CD4-positive, CD25-positive, alpha-beta regulatory T cell (primary cell): ENCODE results near the gene MYO18B. TPM values are rescaled to one million over a fixed set of nuclear protein-coding genes. Genes with fewer than 3 reads are reported as not detected.

Experiments used
- ATAC-seq, 2 donors: fragments of 150-1000 bp; cut with Tn5 transposase; one replicate each; pipeline ENCODE4 v1.10.0; 2021; ENCODE audit warnings: low read depth in 2 of 2, moderate number of reproducible peaks in 2 of 2, moderate library complexity in 1 of 2
- DNase-seq, 3 donors: peaks; one replicate each; pipeline versions ENCODE4 v3.0.0 to v3.0.0-alpha.2; 2012 to 2022; ENCODE audit warnings: mixed read lengths in 1 of 3
- H3K27ac ChIP-seq: one replicate; pipeline ENCODE4 v1.7.0; 2013; ENCODE audit warnings: mild to moderate bottlenecking, low read length; ENCODE audit not compliant: insufficient read depth, poor library complexity, severe bottlenecking
- H3K27me3 ChIP-seq: one replicate; pipeline ENCODE4 v1.7.0; 2013; ENCODE audit warnings: low read length; ENCODE audit not compliant: control insufficient read depth, insufficient read depth
- H3K36me3 ChIP-seq: one replicate; pipeline ENCODE4 v1.7.0; 2013; ENCODE audit warnings: mild to moderate bottlenecking, low read length, moderate library complexity; ENCODE audit not compliant: control insufficient read depth, insufficient read depth
- H3K4me1 ChIP-seq: 2 replicates; pipeline ENCODE4 v1.7.0; 2013; ENCODE audit warnings: mild to moderate bottlenecking, low read length; ENCODE audit not compliant: insufficient read depth, control insufficient read depth, poor library complexity, severe bottlenecking
- H3K4me3 ChIP-seq: one replicate; pipeline ENCODE4 v1.7.0; 2013; ENCODE audit warnings: low read depth, mild to moderate bottlenecking, low read length, moderate library complexity
- H3K9me3 ChIP-seq, 2 experiments: 1 replicate in 1 of 2; 2 replicates in 1 of 2; pipeline ENCODE4 v1.7.0; 2013; ENCODE audit warnings: low read length in 2 of 2, mild to moderate bottlenecking in 1 of 2, moderate library complexity in 1 of 2; ENCODE audit not compliant: control insufficient read depth in 2 of 2
- H3K27ac Mint-ChIP-seq, 3 donors: one replicate each; pipeline ENCODE4 v1.8.0; 2020 to 2022; ENCODE audit warnings: mild to moderate bottlenecking in 3 of 3, mixed read lengths in 3 of 3, moderate library complexity in 2 of 3
- H3K27me3 Mint-ChIP-seq: one replicate; pipeline ENCODE4 v1.8.0; 2022; ENCODE audit warnings: mild to moderate bottlenecking, mixed read lengths
- H3K36me3 Mint-ChIP-seq: one replicate; pipeline ENCODE4 v1.8.0; 2020; ENCODE audit warnings: mixed read lengths
- H3K4me1 Mint-ChIP-seq, 4 donors: one replicate each; pipeline ENCODE4 v1.8.0; 2020 to 2022; ENCODE audit warnings: mixed read lengths in 4 of 4, mild to moderate bottlenecking in 1 of 4
- H3K4me3 Mint-ChIP-seq, 4 donors: one replicate each; pipeline ENCODE4 v1.8.0; 2020 to 2022; ENCODE audit warnings: mild to moderate bottlenecking in 4 of 4, mixed read lengths in 4 of 4, moderate library complexity in 3 of 4
- H3K9me3 Mint-ChIP-seq, 7 donors: one replicate each; pipeline ENCODE4 v1.8.0; 2020 to 2022; ENCODE audit warnings: mixed read lengths in 7 of 7, mild to moderate bottlenecking in 3 of 7, moderate library complexity in 2 of 7
- polyA plus RNA-seq, 4 donors: library from polyadenylated mRNA; unstranded; fragments of 300-500 nt; fragmentation: Illumina TruSeq; gene quantifications; one replicate each; pipeline ENCODE4 v1.2.3, GENCODE V29; 2021
- total RNA-seq: library from RNA; stranded (reverse); gene quantifications from one replicate; pipeline ENCODE4 v1.2.3, GENCODE V29; 2022

Gene MYO18B
- total and polyA plus RNA-seq, 5 donors from 2014 or later, result 0.27 to 0.35 TPM; not detected in 3

DNA sequence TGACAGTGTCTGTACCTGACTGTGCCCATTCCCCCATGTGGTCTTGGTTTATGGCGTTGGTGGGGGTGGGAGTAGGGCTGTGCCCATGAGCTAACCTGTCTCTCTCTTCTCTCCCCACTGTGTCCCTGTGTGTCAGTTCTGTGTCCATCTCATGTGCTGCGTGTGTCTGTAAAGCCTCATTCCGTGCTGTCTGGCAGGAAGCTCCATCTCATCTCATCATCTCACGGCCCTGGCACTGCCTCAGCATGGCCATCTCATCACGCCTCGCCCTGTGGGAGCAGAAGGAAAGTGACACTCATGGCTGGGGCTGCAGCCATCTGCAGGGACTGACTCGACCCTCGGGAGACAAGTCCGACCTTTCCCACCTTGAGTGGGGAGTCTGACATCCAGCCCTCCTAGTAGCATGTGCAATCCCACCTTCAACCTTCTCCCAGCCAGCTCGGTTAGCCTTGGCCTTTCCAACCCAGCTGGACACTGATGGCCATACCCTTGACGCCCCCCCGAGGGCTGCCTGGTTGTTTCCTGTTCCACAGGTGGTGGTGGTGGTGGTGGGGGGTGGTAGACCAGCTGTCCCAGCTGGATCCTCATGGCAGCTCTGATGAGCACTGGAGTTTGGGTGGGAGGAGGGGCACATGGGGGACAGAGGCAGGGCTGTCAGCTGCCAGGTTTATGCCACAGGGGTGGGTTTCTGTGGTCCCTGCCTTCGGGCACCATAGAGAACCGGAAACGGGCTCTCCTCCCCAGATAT, 19.0 kb downstream of the MYO18B start:
- no peak for ATAC-seq
- Histone ChIP-seq H3K36me3 (no peaks in the 10 kb centered on the region), H3K9me3 (peaks cover 4 to 6% of the 10 kb centered on the region in 2 experiments), H3K4me3 (no peak overlapping the region), H3K27ac (no peak overlapping the region), H3K4me1 (no peaks in the 10 kb centered on the region), H3K27me3 (no peaks in the 10 kb centered on the region)
- DNase-seq, result no peak
- no peak overlapping the region for H3K4me3 Mint-ChIP-seq
- H3K36me3 Mint-ChIP-seq, result peaks cover 4% of the 10 kb centered on the region
- H3K4me1 Mint-ChIP-seq, result peaks cover 0 to 4% (median 0%) of the 10 kb centered on the region in 4 donors
- H3K27me3 Mint-ChIP-seq, result no peaks in the 10 kb centered on the region
- H3K27ac Mint-ChIP-seq, result no peak overlapping the region
- peaks cover 0 to 7% (median under 1%) of the 10 kb centered on the region in 7 donors for H3K9me3 Mint-ChIP-seq

DNA sequence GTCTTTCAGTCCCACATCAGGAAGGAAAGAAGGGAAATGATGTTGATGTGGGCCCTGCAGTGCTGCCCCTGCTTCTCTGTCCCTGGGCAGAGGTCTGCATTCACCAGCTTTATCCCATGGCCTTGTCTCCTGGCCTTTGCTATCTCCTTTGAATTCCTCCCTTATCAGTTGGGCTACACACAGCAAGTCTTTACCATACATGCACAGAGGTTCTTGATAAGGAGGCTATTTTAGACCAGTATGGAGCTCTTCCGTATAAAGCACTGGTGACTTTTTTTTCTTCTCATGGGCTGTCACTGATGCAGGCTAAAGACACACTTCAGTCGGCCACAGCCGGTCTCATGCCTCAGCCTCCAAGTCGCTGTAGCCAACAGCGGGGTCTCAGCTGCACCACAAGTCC, 20.2 kb downstream of the MYO18B start:
- H3K4me1 Mint-ChIP-seq, result peaks cover 0 to 4% (median 0%) of the 10 kb centered on the region in 4 donors
- Histone ChIP-seq H3K27ac (no peak overlapping the region), H3K9me3 (peaks cover 10 to 15% of the 10 kb centered on the region in 2 experiments), H3K27me3 (no peaks in the 10 kb centered on the region), H3K4me3 (no peak overlapping the region), H3K4me1 (no peaks in the 10 kb centered on the region), H3K36me3 (no peaks in the 10 kb centered on the region)
- H3K9me3 Mint-ChIP-seq, result peaks cover 0 to 14% (median 8%) of the 10 kb centered on the region in 7 donors
- H3K4me3 Mint-ChIP-seq, result no peak overlapping the region
- no peak overlapping the region for H3K27ac Mint-ChIP-seq
- peaks cover 11% of the 10 kb centered on the region for H3K36me3 Mint-ChIP-seq
- DNase-seq (no peak), ATAC-seq (no peak)
- no peaks in the 10 kb centered on the region for H3K27me3 Mint-ChIP-seq

DNA sequence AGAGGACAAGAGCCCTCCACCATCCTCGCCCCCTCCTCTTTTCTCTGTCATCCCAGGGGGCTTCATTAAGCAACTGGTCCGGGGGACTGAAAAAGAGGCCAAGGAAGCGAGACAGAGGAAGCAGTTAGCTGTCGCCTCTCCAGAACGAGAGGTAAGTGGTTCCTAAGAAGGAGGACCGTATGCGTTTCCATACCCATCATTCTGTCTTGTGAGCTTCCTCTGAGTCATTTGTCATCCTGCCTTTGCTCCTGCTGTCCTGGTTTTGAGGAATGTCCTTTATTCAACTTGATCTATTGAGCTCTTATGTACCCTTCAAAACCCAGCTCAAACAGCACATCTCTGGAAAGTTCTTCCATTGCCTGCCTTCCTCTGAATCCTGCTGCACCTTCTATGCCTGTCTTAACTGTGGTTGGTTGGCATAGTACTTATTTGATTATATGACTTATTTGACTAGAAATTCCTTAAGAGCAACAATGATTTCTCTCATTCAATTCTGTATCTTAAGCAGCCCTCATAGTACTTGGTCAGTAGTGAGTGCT, 21.3 kb downstream of the MYO18B start:
- H3K4me3 ChIP-seq, result no peak overlapping the region
- Mint-ChIP-seq H3K36me3 (peaks cover 11% of the 10 kb centered on the region), H3K4me3 (no peak overlapping the region), H3K27me3 (no peaks in the 10 kb centered on the region), H3K9me3 (peaks cover 0 to 15% (median 8%) of the 10 kb centered on the region in 7 donors), H3K4me1 (peaks cover 0 to 4% (median 0%) of the 10 kb centered on the region in 4 donors), H3K27ac (no peak overlapping the region)
- H3K27me3 ChIP-seq, result no peaks in the 10 kb centered on the region
- peaks cover 10 to 15% of the 10 kb centered on the region in 2 experiments for H3K9me3 ChIP-seq
- DNase-seq (no peak), ATAC-seq (no peak)
- H3K36me3 ChIP-seq, result no peaks in the 10 kb centered on the region
- no peak overlapping the region for H3K27ac ChIP-seq
- no peaks in the 10 kb centered on the region for H3K4me1 ChIP-seq

DNA sequence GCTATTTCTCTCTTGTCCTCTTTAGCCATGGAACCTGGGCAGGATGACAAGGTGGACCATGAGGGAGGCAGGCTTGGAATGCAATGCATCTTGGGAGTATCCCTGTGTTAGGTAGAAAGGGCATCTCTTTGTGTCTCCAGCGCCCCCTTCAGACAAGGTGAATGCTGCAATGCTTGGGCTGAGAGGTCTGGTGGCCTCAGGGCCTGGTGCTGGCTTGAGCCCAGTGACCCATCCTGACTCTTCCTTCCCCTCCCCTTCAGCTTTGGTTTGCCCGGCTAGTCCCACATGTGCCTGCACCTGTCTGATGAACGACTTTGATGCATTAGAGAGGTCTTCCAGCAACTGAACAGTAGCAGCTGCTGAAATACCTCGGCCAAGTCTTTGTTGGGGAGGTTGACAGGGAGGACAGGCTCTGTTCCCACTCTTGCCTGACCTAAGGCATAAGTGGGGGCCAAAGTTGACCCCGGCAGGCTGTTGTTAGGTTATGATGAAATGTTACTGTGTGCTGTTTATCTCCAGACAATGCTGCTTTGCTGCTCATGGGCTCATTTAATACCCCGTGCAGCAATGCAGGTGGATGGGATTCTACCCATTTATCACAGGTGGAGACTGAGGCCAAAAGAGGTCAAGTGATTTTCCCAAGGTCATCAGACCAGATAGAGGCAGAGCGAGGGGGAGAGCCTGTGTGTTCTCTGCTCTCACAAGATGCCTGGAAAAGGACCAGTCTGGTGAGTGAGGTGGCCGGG, 22.5 kb downstream of the MYO18B start:
- ATAC-seq, result no peak
- H3K27ac Mint-ChIP-seq, result peak overlapping the region in 1 of 3 donors; percentile 52

DNA sequence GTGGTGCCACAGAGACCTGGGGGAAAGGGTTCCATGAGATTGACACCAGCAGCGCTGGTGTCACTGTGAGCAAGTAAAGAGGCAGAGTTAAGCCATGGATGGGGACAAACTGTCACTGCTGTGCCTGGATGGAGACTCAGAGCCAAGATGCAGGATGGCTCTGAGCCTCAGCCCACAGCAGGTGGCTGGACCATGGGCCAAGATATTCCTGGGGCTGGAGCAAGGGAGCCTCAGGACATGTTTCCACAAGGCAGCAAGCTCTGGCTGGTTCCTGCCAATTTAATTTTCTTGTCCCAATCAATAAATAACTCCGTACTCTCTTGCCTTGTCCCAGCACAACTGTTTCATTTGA, 23.0 kb downstream of the MYO18B start:
- ATAC-seq, result no peak
- H3K27ac ChIP-seq, result no peak overlapping the region
- H3K27me3 ChIP-seq, result no peaks in the 10 kb centered on the region
- H3K36me3 Mint-ChIP-seq, result peaks cover 11% of the 10 kb centered on the region
- H3K36me3 ChIP-seq, result no peaks in the 10 kb centered on the region
- DNase-seq, result no peak
- peaks cover 0 to 5% (median 2%) of the 10 kb centered on the region in 4 donors for H3K4me1 Mint-ChIP-seq
- peaks cover 10 to 15% of the 10 kb centered on the region in 2 experiments for H3K9me3 ChIP-seq
- H3K4me1 ChIP-seq, result no peaks in the 10 kb centered on the region
- no peak overlapping the region for H3K4me3 ChIP-seq
- no peak overlapping the region for H3K4me3 Mint-ChIP-seq
- H3K27me3 Mint-ChIP-seq, result no peaks in the 10 kb centered on the region
- no peak overlapping the region for H3K27ac Mint-ChIP-seq
- H3K9me3 Mint-ChIP-seq, result peaks cover 0 to 15% (median 9%) of the 10 kb centered on the region in 7 donors

More for the DNA sequence above, 22.5 kb downstream of the MYO18B start:
- H3K4me1 Mint-ChIP-seq, result peaks cover 0 to 5% (median 2%) of the 10 kb centered on the region in 4 donors
- H3K36me3 ChIP-seq, result no peaks in the 10 kb centered on the region
- peaks cover 10 to 15% of the 10 kb centered on the region in 2 experiments for H3K9me3 ChIP-seq
- DNase-seq, result no peak
- no peaks in the 10 kb centered on the region for H3K4me1 ChIP-seq
- peaks cover 0 to 15% (median 9%) of the 10 kb centered on the region in 7 donors for H3K9me3 Mint-ChIP-seq
- no peak overlapping the region for H3K4me3 Mint-ChIP-seq
- H3K27ac ChIP-seq, result no peak overlapping the region
- no peaks in the 10 kb centered on the region for H3K27me3 Mint-ChIP-seq
- no peak overlapping the region for H3K4me3 ChIP-seq
- H3K36me3 Mint-ChIP-seq, result peaks cover 11% of the 10 kb centered on the region
- no peaks in the 10 kb centered on the region for H3K27me3 ChIP-seq

DNA sequence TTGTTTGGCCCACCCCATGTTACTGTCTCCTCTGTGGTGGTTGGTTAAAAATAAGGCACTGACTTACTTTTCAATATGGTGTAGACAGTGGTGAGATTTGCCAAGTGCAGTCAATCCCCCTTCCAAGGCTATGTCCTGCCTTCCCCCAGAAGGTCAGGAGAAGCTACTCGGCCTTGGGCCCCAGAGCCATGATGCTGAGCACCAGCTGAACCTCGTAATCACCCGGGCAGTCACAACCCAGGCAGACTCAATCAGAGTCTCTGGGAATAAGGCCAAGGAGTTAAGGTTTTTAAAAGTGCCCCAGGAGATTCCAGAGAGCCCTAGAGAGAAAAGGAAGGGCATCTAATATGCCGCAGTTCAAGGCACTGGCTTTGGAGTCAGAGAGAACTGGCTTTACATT, 23.8 kb downstream of the MYO18B start:
- H3K9me3 ChIP-seq, result peaks cover 10 to 15% of the 10 kb centered on the region in 2 experiments
- peaks cover 11% of the 10 kb centered on the region for H3K36me3 Mint-ChIP-seq
- no peak overlapping the region for H3K4me3 ChIP-seq
- no peaks in the 10 kb centered on the region for H3K36me3 ChIP-seq
- ATAC-seq, result no peak
- no peaks in the 10 kb centered on the region for H3K27me3 Mint-ChIP-seq
- H3K27me3 ChIP-seq, result no peaks in the 10 kb centered on the region
- H3K4me1 Mint-ChIP-seq, result peaks cover 0 to 5% (median 2%) of the 10 kb centered on the region in 4 donors
- no peak overlapping the region for H3K27ac Mint-ChIP-seq
- H3K4me3 Mint-ChIP-seq, result no peak overlapping the region
- DNase-seq, result no peak
- no peak overlapping the region for H3K27ac ChIP-seq
- H3K4me1 ChIP-seq, result no peaks in the 10 kb centered on the region
- peaks cover 0 to 15% (median 9%) of the 10 kb centered on the region in 7 donors for H3K9me3 Mint-ChIP-seq

DNA sequence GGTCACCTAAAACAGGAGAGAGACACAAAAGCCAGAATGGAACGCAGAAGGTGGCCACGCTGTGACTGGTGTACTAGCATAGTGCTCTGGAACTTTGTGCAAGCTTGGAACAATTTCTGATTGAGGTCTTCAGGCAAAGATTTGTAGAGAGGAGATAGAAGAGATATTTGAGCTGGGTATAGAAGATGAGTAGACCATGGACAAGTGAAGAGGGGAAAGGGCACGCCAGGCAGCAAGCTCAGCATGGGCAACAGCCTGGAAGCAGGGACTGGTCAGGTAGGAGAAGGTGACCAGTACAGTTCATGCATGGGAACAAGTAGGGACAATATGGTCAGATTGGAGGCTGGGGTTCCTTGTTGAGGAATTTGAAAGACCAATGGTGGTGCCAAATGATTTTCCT, 24.4 kb downstream of the MYO18B start:
- H3K27me3 Mint-ChIP-seq, result no peaks in the 10 kb centered on the region
- ATAC-seq, result no peak
- H3K4me3 ChIP-seq, result no peak overlapping the region
- no peak overlapping the region for H3K27ac ChIP-seq
- no peaks in the 10 kb centered on the region for H3K4me1 ChIP-seq
- peaks cover 11% of the 10 kb centered on the region for H3K36me3 Mint-ChIP-seq
- H3K27ac Mint-ChIP-seq, result no peak overlapping the region
- no peaks in the 10 kb centered on the region for H3K27me3 ChIP-seq
- no peak overlapping the region for H3K4me3 Mint-ChIP-seq
- H3K9me3 Mint-ChIP-seq, result peaks cover 0 to 15% (median 9%) of the 10 kb centered on the region in 7 donors
- H3K4me1 Mint-ChIP-seq, result peaks cover 0 to 5% (median 2%) of the 10 kb centered on the region in 4 donors
- no peaks in the 10 kb centered on the region for H3K36me3 ChIP-seq
- DNase-seq, result no peak
- H3K9me3 ChIP-seq, result peaks cover 10 to 15% of the 10 kb centered on the region in 2 experiments
